ENCODE data around the gene ABCB9. TPM values are rescaled to one million over a fixed set of nuclear protein-coding genes. Genes with fewer than 3 reads are reported as not detected.
"Not testable (repeated sequence)": the region's sequence is repeated elsewhere in the genome, so short reads cannot be mapped to it uniquely, and the experiment has no call there.

ABCB9 gene
- 14.9 to 16.7 TPM (median 16.1 TPM) in 3 replicates for total RNA-seq

DNA sequence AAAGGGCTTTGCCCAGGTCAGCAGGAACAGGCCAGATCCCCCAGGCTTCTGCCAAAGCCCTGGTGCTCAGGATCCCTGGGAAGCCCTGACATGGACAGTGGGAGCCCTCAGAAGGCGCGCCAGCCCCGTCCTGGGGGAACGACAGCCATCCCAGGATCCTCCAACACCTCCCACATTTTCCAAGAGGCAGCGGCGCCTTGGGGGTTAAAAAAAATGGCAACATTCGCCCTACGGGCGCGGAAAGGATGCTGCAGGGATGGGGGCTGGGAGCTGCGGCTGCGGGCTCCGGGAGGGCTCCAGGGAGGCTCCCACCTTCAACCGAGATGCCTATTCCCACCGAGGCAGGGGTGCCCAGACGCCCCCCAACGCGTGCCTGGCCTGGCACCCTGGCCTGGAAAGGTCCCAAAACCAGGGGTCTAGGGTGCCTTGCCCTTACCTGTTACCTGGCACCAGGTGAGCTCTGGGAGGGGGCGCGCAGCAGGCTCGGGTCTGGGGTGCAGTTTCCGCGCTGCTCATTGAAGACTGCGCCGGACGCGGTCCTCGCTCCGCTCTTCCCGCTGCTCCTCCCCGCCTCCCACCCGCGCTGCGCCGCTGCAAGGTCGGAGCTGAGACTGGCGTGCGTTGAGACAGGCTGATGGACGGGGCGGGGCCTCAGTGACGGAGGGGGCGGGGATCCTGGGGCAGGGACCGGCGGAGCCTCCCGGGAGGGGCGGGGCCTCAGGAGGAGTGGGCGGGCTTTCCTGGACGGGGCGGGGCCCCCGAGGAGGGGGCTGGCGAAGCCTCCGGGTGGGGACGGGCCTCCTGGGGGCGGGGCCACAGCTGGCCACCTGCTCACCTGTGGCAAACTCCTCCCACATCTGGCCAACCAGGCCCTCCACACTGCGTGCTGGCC is at the start of gene ABCB9:
TSS of gene ABCB9 (minus strand) at position 613 of the 892 bp plus-strand sequence. CDS start 6,228 bp downstream, outside the sequence.
- no peaks in the 10 kb centered on the region for H3K36me3 Mint-ChIP-seq
- TF ChIP-seq, protein P1, sequence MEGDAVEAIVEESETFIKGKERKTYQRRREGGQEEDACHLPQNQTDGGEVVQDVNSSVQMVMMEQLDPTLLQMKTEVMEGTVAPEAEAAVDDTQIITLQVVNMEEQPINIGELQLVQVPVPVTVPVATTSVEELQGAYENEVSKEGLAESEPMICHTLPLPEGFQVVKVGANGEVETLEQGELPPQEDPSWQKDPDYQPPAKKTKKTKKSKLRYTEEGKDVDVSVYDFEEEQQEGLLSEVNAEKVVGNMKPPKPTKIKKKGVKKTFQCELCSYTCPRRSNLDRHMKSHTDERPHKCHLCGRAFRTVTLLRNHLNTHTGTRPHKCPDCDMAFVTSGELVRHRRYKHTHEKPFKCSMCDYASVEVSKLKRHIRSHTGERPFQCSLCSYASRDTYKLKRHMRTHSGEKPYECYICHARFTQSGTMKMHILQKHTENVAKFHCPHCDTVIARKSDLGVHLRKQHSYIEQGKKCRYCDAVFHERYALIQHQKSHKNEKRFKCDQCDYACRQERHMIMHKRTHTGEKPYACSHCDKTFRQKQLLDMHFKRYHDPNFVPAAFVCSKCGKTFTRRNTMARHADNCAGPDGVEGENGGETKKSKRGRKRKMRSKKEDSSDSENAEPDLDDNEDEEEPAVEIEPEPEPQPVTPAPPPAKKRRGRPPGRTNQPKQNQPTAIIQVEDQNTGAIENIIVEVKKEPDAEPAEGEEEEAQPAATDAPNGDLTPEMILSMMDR (IDR thresholded peaks at IDR 0.05; ENCODE audit: unreplicated experiment), result no peak
- no peaks in the 10 kb centered on the region for H3K27me3 Mint-ChIP-seq (ENCODE audit: low read depth)
- H3K9me3 Mint-ChIP-seq, result no peaks in the 10 kb centered on the region
- H3K4me3 Mint-ChIP-seq, result peak within 1 kb of the TSS; percentile 67
- DNase-seq (ENCODE audit: low spot score in 2 of 2, unreplicated experiment in 2 of 2), result peak; percentile 89 to 94
- H3K4me1 Mint-ChIP-seq, result peaks cover 14% of the 10 kb centered on the region
- no peak within 1 kb of the TSS for H3K27ac Mint-ChIP-seq

DNA sequence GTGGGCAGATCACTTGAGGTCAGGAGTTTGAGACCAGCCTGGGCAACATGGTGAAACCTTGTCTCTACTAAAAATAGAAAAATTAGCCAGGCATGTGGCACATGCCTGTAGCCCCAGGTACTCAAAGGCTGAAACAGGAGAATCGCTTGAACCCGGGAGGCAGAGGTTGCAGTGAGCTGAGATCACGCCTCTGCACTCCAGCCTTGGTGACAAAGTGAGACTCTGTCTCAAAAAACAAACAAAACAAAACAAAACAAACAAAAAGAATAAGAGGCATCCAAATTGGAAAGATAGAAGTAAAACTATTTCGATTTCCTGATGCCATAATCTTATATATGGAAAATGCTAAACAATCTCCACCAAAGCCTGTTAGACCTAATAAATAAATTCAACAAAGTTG is 48.2 kb upstream of the ABCB9 start:
- H3K27me3 Mint-ChIP-seq (ENCODE audit: low read depth), result not testable (repeated sequence)

DNA sequence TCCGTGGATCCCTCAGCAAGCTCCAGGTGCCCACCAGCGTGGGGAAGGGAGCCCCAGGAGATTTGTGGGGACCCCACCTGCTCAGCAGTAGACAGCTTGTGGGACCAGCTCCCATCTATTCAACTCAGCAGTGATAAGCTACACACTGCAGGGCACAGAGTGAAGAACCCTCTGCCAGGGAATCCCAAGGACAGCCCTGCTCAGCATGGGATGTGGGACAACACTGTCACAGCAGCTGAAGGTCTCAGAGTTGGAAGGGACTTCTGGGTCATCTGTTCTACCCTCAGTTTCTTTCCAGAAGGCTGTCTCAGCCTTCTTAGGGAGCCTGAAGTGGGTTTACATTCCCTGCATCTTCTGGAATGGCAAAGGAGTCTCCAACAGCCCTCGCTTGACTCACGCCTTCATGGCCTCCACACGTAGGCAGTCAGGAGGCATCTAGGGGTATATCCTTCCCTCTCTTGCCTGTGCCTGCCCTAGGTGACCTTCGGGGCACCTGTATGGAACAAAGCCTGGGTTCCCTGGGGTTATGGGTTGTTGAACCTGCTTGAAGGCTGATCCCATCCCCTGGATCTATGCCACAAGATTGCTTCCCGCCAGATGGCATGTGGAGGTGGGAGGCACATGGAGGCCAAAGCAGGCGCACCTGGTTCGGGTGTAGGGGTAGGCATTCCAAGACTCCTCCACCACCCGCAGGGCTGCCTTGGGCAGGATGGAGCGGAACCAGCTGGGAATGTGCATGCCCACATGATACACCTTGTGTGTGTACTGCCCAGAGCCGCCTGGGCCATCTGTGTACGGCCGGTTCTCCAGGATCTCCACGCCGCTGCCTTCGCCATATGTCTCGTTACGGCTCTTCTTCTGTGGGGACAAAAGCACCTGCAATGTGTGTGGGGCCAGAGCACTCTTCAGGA is 47.2 kb upstream of the ABCB9 start:
- H3K4me1 Mint-ChIP-seq, result peaks cover 8% of the 10 kb centered on the region
- H3K27me3 Mint-ChIP-seq (ENCODE audit: low read depth), result no peaks in the 10 kb centered on the region
- no peak for DNase-seq (ENCODE audit: low spot score in 2 of 2, unreplicated experiment in 2 of 2)
- TF ChIP-seq, protein P1 (IDR thresholded peaks at IDR 0.05; ENCODE audit: unreplicated experiment), result no peak
- peaks cover 10% of the 10 kb centered on the region for H3K9me3 Mint-ChIP-seq
- no peak overlapping the region for H3K27ac Mint-ChIP-seq
- H3K4me3 Mint-ChIP-seq, result no peak overlapping the region
- no peaks in the 10 kb centered on the region for H3K36me3 Mint-ChIP-seq

More for the DNA sequence above, 48.2 kb upstream of the ABCB9 start:
- H3K4me3 Mint-ChIP-seq; H3K27ac Mint-ChIP-seq; H3K36me3 Mint-ChIP-seq; DNase-seq (ENCODE audit: low spot score in 2 of 2, unreplicated experiment in 2 of 2); H3K9me3 Mint-ChIP-seq: not testable (repeated sequence)
- H3K4me1 Mint-ChIP-seq, result peaks cover 15% of the 10 kb centered on the region

DNA sequence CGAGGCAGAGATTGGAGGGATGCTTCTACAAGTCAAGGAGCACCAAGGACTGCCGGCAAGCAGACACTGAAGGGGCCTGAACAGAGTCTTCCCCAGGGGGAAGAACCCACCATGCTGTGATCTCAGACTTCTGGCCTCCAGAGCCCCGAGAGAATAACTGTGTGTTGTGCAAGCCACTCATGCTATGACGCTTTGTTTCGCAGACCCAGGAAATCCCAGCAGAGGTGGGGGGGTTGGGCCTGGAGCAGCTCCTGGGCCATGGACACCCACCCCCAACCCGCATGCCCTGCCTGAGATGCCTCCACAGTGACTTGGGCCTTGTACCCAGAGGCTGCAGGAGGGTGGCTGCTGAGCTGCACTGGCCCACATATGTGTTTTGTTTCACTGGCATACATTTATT is 45.4 kb upstream of the ABCB9 start:
- no peak overlapping the region for H3K4me3 Mint-ChIP-seq
- peaks cover 10% of the 10 kb centered on the region for H3K9me3 Mint-ChIP-seq
- TF ChIP-seq, protein P1 (IDR thresholded peaks at IDR 0.05; ENCODE audit: unreplicated experiment), result no peak
- H3K27me3 Mint-ChIP-seq (ENCODE audit: low read depth), result no peaks in the 10 kb centered on the region
- no peak overlapping the region for H3K27ac Mint-ChIP-seq
- no peak for DNase-seq (ENCODE audit: low spot score in 2 of 2, unreplicated experiment in 2 of 2)
- no peaks in the 10 kb centered on the region for H3K36me3 Mint-ChIP-seq
- H3K4me1 Mint-ChIP-seq, result peaks cover 8% of the 10 kb centered on the region

DNA sequence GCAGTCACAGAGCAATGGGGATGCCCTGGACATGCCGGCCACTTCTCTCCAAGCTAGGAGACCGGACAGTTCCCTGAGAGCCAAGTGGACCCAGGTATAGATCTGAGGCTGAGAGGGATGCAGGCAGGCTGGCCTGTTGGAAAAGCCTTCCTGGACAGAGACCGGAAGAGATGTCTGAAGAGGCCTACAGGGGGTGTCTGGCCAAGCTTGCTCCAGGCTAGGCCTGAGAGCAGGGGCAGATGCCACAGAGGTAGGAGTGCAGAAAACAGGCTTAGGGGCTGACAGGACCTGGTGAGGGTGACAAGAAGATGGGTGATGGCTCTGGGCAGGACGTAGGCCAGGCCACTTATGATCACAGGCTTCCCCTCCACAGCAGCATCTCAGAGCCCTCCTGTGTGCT is 44.4 kb upstream of the ABCB9 start:
- TF ChIP-seq, protein P1 (IDR thresholded peaks at IDR 0.05; ENCODE audit: unreplicated experiment), result no peak
- Mint-ChIP-seq H3K4me3 (no peak overlapping the region), H3K27ac (no peak overlapping the region), H3K36me3 (no peaks in the 10 kb centered on the region), H3K4me1 (peaks cover 8% of the 10 kb centered on the region), H3K27me3 (ENCODE audit: low read depth) (no peaks in the 10 kb centered on the region), H3K9me3 (peaks cover 9% of the 10 kb centered on the region)
- DNase-seq (ENCODE audit: low spot score in 2 of 2, unreplicated experiment in 2 of 2), result no peak

Measured in mesothelial cell of epicardium (in vitro differentiated cells).